MM.1S (cell line): Measurements from ENCODE around the gene AMIGO1.

ENCODE experiments used
- DNase-seq: peaks from one replicate; pipeline ENCODE4 v3.0.0-alpha.2; 2015
- H2AFZ ChIP-seq: fragments of 300-600 bp; sonication (generic); 2 replicates; pipeline ENCODE4 v1.6.0; 2016; ENCODE audit warnings: antibody characterized with exemption, low read length
- H3F3A ChIP-seq: fragments of 300-600 bp; sonication (generic); 2 replicates; pipeline ENCODE4 v1.6.1; 2016; ENCODE audit warnings: mild to moderate bottlenecking, antibody characterized with exemption, low read length, moderate library complexity, mixed read lengths; ENCODE audit not compliant: insufficient read depth
- H3K27ac ChIP-seq: fragments of 300-600 bp; sonication (generic); 2 replicates; pipeline ENCODE4 v1.5.1; 2016; ENCODE audit warnings: mild to moderate bottlenecking, low read length
- H3K27me3 ChIP-seq: fragments of 300-600 bp; sonication (generic); replicated peaks from 2 replicates; pipeline ENCODE4 v1.6.0; 2016; ENCODE audit warnings: low read length; ENCODE audit not compliant: insufficient read depth
- H3K36me3 ChIP-seq: fragments of 300-600 bp; sonication (generic); replicated peaks from 2 replicates; pipeline ENCODE4 v1.6.1; 2016; ENCODE audit warnings: mild to moderate bottlenecking, low read length, mixed read lengths; ENCODE audit not compliant: insufficient read depth
- H3K4me1 ChIP-seq: fragments of 300-600 bp; sonication (generic); 2 replicates; pipeline ENCODE4 v1.6.1; 2016; ENCODE audit warnings: low read length, mixed read lengths
- H3K4me2 ChIP-seq: fragments of 300-600 bp; sonication (generic); 2 replicates; pipeline ENCODE4 v1.6.0; 2016; ENCODE audit warnings: low read depth, low read length
- H3K4me3 ChIP-seq: fragments of 300-600 bp; sonication (generic); 2 replicates; pipeline ENCODE4 v1.5.1; 2016; ENCODE audit warnings: low read length, mixed read lengths
- H3K79me2 ChIP-seq: fragments of 300-600 bp; sonication (generic); 2 replicates; pipeline ENCODE4 v1.6.1; 2016; ENCODE audit warnings: mixed run types, low read length, mixed read lengths
- H3K9ac ChIP-seq: fragments of 300-600 bp; sonication (generic); 2 replicates; pipeline ENCODE4 v1.6.1; 2016; ENCODE audit warnings: low read length, mixed read lengths
- H3K9me2 ChIP-seq: fragments of 300-600 bp; sonication (generic); replicated peaks from 2 replicates; pipeline ENCODE4 v1.6.1; 2016; ENCODE audit warnings: mild to moderate bottlenecking, low read length, mixed read lengths; ENCODE audit not compliant: insufficient read depth
- H3K9me3 ChIP-seq: fragments of 300-600 bp; sonication (generic); replicated peaks from 2 replicates; pipeline ENCODE4 v1.6.1; 2016; ENCODE audit warnings: mild to moderate bottlenecking, low read length, mixed read lengths; ENCODE audit not compliant: insufficient read depth
- H4K20me1 ChIP-seq: fragments of 300-600 bp; sonication (generic); 2 replicates; pipeline ENCODE4 v1.6.1; 2016; ENCODE audit warnings: mild to moderate bottlenecking, low read length, moderate library complexity, mixed read lengths; ENCODE audit not compliant: insufficient read depth
- EZH2 ChIP-seq: fragments of 300-600 bp; sonication (generic); optimal IDR thresholded peaks from 2 replicates; pipeline ENCODE3; 2017; ENCODE audit warnings: low read depth, mild to moderate bottlenecking, antibody characterized with exemption, low read length, mixed read lengths
- EZH2phosphoT487 ChIP-seq: fragments of 300-600 bp; sonication (generic); IDR thresholded peaks from 2 replicates; pipeline ENCODE4 v1.6.1; 2018; ENCODE audit warnings: antibody characterized with exemption, low read length
- TF ChIP-seq, protein P1 (sequence below): fragments of 300-600 bp; sonication (generic); IDR thresholded peaks from 2 replicates; pipeline ENCODE4 v1.5.1; 2016; ENCODE audit warnings: antibody characterized with exemption, low read length, mixed read lengths

Gene AMIGO1

DNA sequence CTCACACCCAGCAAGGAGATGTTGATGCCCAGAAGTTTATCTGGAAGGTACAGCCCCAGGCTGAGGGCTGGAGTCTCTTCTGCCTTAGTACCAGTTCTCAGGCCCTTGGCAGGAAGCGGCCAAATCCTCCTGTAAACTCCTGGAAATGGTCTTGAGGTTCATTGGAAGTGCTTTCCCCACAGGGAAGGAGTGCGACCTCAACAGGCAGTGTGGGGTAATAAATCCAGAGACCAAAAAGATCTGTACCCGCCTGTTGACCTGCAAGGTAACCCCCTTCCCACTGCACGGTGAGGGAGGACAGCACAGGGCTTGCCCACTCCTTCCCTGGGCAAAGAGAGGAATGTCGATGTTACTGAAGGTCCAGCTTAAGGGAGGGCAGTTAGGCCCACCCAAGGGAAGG is 21.3 kb downstream of the AMIGO1 start:
- no peak overlapping the region for H3K4me3 ChIP-seq
- H3K4me1 ChIP-seq: no peaks in the 10 kb centered on the region
- H3K79me2 ChIP-seq: 0 out of 2 replicates have a peak, but pooled peaks cover 4% of the 10 kb centered on the region
- H3K27me3 ChIP-seq: no peaks in the 10 kb centered on the region
- no peaks in the 10 kb centered on the region for H3F3A ChIP-seq
- no peaks in the 10 kb centered on the region for H3K9me2 ChIP-seq
- no peak overlapping the region for H3K27ac ChIP-seq
- H2AFZ ChIP-seq: no peak overlapping the region
- H3K4me2 ChIP-seq: no peak overlapping the region
- no peak for DNase-seq
- no peak overlapping the region for H3K9ac ChIP-seq
- no peak for TF ChIP-seq EZH2
- TF ChIP-seq, protein P1, sequence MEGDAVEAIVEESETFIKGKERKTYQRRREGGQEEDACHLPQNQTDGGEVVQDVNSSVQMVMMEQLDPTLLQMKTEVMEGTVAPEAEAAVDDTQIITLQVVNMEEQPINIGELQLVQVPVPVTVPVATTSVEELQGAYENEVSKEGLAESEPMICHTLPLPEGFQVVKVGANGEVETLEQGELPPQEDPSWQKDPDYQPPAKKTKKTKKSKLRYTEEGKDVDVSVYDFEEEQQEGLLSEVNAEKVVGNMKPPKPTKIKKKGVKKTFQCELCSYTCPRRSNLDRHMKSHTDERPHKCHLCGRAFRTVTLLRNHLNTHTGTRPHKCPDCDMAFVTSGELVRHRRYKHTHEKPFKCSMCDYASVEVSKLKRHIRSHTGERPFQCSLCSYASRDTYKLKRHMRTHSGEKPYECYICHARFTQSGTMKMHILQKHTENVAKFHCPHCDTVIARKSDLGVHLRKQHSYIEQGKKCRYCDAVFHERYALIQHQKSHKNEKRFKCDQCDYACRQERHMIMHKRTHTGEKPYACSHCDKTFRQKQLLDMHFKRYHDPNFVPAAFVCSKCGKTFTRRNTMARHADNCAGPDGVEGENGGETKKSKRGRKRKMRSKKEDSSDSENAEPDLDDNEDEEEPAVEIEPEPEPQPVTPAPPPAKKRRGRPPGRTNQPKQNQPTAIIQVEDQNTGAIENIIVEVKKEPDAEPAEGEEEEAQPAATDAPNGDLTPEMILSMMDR: no peak
- TF ChIP-seq EZH2phosphoT487: no peak
- H3K9me3 ChIP-seq: no peaks in the 10 kb centered on the region
- H3K36me3 ChIP-seq: no peaks in the 10 kb centered on the region
- H4K20me1 ChIP-seq: no peaks in the 10 kb centered on the region

DNA sequence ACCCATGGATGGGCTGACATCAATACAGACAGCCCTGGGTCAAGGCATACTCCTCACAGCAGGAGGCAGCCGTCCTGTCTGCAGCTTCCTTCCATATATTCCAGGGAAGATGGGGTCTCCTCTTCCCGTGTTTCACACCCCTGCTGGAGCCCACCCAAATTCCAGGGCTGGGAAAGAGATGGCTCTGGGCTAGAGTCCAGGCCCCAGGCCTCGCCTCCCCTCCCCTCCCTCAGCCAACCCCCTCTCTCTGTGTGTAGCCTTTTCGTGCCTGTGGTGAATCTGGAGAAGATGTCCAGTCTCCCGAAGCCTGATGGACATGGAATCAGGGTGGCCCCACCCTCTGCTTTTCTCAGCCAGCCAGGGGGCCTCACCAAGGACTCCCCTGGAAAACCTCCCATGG is 22.3 kb downstream of the AMIGO1 start:
- Histone ChIP-seq H2AFZ (no peak overlapping the region), H3K9me3 (no peaks in the 10 kb centered on the region), H3K27me3 (no peaks in the 10 kb centered on the region), H3K9ac (no peak overlapping the region), H3K4me2 (no peak overlapping the region), H3K36me3 (no peaks in the 10 kb centered on the region), H3K4me1 (no peaks in the 10 kb centered on the region), H3K79me2 (0 out of 2 replicates have a peak, but pooled peaks cover 4% of the 10 kb centered on the region), H3K4me3 (no peak overlapping the region), H4K20me1 (no peaks in the 10 kb centered on the region), H3K9me2 (no peaks in the 10 kb centered on the region), H3F3A (no peaks in the 10 kb centered on the region), H3K27ac (no peak overlapping the region)
- DNase-seq: no peak
- TF ChIP-seq, protein P1: no peak
- TF ChIP-seq EZH2phosphoT487 (no peak), EZH2 (no peak)

DNA sequence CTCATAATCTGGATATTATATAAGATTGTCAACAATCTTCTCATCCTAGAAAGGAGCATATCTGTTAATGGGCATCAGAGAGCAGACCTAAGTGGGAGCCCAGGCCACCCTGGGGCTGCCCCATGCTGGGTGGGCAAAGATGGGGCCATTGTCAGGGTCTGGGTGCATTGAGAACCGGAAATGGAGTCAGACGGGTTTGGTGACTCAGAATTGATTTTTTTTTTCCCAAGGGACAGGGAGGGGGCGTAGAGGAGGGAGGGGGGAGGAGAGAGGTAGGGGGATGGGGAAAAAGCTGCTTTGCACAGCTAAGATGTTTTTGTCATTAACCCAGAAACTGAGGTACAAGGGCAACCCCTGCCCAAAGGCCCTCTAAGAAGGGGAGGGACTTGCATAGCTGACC is 24.5 kb downstream of the AMIGO1 start:
- Histone ChIP-seq H3K36me3 (no peaks in the 10 kb centered on the region), H3K9me3 (no peaks in the 10 kb centered on the region), H3F3A (no peaks in the 10 kb centered on the region), H3K27me3 (no peaks in the 10 kb centered on the region; the same call in 1 of the 2 replicates), H3K79me2 (0 out of 2 replicates have a peak, but pooled peaks cover 4% of the 10 kb centered on the region), H3K9ac (no peak overlapping the region), H4K20me1 (no peaks in the 10 kb centered on the region), H3K27ac (no peak overlapping the region), H3K9me2 (no peaks in the 10 kb centered on the region), H2AFZ (no peak overlapping the region), H3K4me1 (no peaks in the 10 kb centered on the region), H3K4me3 (peak overlapping the region; percentile 74; the same call in 1 of the 2 replicates), H3K4me2 (peak overlapping the region; percentile 82)
- TF ChIP-seq EZH2 (no peak), EZH2phosphoT487 (no peak)
- TF ChIP-seq, protein P1: no peak
- DNase-seq: no peak
